ENCODE results near the gene CHCHD10.
A peak's percentile ranks its signal among the peaks of the same experiment; 100 is the strongest.

CHCHD10 gene

GRCh38 chr22:23764899-23765881 is 2.6 kb downstream of the CHCHD10 start:
- H3K27me3 ChIP-seq, result peaks cover 4% of the 10 kb centered on the region
- TF ChIP-seq, protein P1, sequence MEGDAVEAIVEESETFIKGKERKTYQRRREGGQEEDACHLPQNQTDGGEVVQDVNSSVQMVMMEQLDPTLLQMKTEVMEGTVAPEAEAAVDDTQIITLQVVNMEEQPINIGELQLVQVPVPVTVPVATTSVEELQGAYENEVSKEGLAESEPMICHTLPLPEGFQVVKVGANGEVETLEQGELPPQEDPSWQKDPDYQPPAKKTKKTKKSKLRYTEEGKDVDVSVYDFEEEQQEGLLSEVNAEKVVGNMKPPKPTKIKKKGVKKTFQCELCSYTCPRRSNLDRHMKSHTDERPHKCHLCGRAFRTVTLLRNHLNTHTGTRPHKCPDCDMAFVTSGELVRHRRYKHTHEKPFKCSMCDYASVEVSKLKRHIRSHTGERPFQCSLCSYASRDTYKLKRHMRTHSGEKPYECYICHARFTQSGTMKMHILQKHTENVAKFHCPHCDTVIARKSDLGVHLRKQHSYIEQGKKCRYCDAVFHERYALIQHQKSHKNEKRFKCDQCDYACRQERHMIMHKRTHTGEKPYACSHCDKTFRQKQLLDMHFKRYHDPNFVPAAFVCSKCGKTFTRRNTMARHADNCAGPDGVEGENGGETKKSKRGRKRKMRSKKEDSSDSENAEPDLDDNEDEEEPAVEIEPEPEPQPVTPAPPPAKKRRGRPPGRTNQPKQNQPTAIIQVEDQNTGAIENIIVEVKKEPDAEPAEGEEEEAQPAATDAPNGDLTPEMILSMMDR (IDR thresholded peaks at IDR 0.05), result no peak
- no peaks in the 10 kb centered on the region for H3K9me3 ChIP-seq
- no peaks in the 10 kb centered on the region for H3K36me3 ChIP-seq
- no peak overlapping the region for H3K27ac ChIP-seq
- H3K4me1 ChIP-seq (ENCODE audit: control insufficient read depth in 1 of 2, insufficient read depth in 1 of 2, low read depth in 1 of 2, low read length in 1 of 2), result peaks cover 31 to 32% of the 10 kb centered on the region in 2 experiments
- no peak overlapping the region for H3K4me3 ChIP-seq (ENCODE audit: low read depth in 1 of 2, low read length in 1 of 2)

DNA sequence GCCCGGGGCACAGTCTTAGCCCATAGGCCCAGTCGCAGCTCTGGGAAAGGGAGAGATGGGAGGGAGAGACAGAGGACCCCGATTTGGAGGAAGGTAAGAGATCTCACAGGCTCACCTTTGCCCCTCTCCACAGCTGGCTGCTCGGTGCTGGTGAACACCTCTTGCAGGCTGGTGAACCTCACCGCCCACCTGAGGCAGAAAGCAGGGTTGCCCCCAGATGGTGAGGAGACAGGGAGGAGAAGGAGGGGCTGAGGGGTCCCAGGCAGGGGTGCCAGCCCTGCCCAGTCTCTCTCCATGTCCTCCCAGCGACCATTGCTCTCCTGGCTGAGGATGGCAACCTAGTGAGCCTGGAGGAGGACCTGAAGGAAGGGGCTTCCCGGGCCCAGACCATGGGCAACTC is 3.8 kb downstream of the CHCHD10 start:
- H3K27ac ChIP-seq, result no peak overlapping the region
- peaks cover 4% of the 10 kb centered on the region for H3K27me3 ChIP-seq
- TF ChIP-seq, protein P1 (IDR thresholded peaks at IDR 0.05), result no peak

DNA sequence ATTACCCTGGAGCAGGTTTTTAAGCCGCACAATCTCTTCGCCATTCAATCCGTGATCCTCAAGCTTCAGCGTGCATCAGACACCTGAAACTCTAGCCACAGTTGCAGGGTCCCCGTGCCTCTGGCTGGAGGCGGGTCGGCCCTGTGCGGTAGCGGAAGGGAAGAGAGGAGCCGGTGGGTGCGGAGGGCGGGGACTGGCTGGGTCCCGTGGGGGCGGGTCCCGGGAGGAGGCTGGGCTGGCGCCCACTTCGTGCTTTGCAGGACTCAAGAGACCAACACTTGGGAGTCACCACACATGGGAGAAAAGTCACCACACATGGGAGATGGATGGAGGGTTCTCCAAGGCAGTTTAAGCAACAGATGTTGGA is 4.2 kb downstream of the CHCHD10 start:
- Histone ChIP-seq H3K36me3 (no peaks in the 10 kb centered on the region), H3K27ac (no peak overlapping the region), H3K9me3 (no peaks in the 10 kb centered on the region), H3K4me3 (ENCODE audit: low read depth in 1 of 2, low read length in 1 of 2) (peak overlapping the region; percentile 53 to 59), H3K27me3 (peaks cover 4% of the 10 kb centered on the region), H3K4me1 (ENCODE audit: control insufficient read depth in 1 of 2, insufficient read depth in 1 of 2, low read depth in 1 of 2, low read length in 1 of 2) (peaks cover 31% of the 10 kb centered on the region in 2 experiments)
- TF ChIP-seq, protein P1 (IDR thresholded peaks at IDR 0.05), result no peak

More for the DNA sequence above, 3.8 kb downstream of the CHCHD10 start:
- Histone ChIP-seq H3K4me1 (ENCODE audit: control insufficient read depth in 1 of 2, insufficient read depth in 1 of 2, low read depth in 1 of 2, low read length in 1 of 2) (peaks cover 31 to 32% of the 10 kb centered on the region in 2 experiments), H3K9me3 (no peaks in the 10 kb centered on the region), H3K4me3 (ENCODE audit: low read depth in 1 of 2, low read length in 1 of 2) (peak overlapping the region; percentile 53 to 59), H3K36me3 (no peaks in the 10 kb centered on the region)

DNA sequence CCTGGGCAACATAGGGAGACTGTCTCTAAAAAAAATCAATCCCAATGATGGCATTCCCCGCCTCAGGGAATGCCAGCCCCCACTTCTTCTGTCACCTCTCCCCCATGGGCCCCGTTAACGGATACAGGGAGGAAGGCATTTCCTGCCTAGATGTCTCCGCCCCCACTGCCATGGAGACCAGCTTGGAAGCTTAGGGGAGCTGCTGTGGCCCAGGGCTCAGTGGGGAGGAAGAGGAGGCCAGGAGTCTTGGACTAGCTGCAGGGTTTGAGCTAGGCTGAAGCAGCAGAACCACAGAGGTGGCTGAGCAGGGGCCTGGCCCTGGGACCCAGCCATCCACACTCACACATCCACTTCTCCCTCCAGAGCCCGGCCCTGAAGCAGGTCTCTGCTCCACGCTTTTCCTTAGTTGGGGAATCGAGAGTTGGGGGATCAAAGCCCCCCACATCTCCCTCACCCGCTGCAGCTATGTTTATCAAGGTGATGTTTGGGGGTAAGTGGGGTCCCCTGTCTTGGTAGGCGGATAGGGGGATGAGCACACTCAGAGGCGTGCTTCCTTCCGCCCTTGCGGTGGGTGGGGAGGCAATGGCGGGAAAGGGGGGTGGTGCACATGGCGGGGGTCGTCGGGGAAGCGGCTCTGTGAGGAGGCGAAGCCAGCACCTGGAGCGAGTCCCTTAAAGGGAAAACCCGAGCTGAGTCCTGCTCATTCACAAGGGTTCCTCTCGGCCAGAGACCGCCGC is 4.8 kb downstream of the CHCHD10 start, which contains the start of gene C22orf15:
Gene C22orf15, plus strand, starts transcription at position 149 of the 737 bp plus-strand sequence. Its CDS starts 317 bp downstream, at position 466.
- TF ChIP-seq, protein P1 (IDR thresholded peaks at IDR 0.05), result no peak
- no peak within 1 kb of the TSS for H3K27ac ChIP-seq
- H3K4me3 ChIP-seq (ENCODE audit: low read depth in 1 of 2, low read length in 1 of 2), result peak within 1 kb of the TSS; percentile 53 to 59
- H3K36me3 ChIP-seq, result no peaks in the 10 kb centered on the region
- H3K4me1 ChIP-seq (ENCODE audit: control insufficient read depth in 1 of 2, insufficient read depth in 1 of 2, low read depth in 1 of 2, low read length in 1 of 2), result peaks cover 26% of the 10 kb centered on the region in 2 experiments
- H3K9me3 ChIP-seq, result no peaks in the 10 kb centered on the region
- H3K27me3 ChIP-seq, result peaks cover 4% of the 10 kb centered on the region

DNA sequence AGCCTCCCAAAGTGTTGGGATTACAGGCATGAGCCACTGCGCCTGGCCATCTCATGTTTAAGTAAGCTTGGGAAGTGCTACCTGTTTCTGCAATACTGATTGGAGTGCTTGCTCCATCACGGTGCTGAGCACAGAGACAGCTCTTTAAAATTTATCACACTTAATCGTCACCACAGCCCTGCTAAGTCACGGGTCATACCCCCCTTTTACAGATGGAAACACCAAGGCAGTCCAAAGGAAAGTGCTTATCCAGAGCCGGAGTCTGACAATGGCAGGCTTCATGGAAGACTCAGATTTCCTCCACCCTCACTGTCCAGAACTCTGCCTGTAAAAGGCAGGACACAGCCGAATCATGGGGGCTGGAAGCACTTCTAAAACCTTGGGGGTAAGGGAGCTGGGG is 7.7 kb downstream of the CHCHD10 start:
- no peaks in the 10 kb centered on the region for H3K27me3 ChIP-seq
- H3K4me1 ChIP-seq (ENCODE audit: control insufficient read depth in 1 of 2, insufficient read depth in 1 of 2, low read depth in 1 of 2, low read length in 1 of 2), result peaks cover 18 to 21% of the 10 kb centered on the region in 2 experiments
- no peak overlapping the region for H3K4me3 ChIP-seq (ENCODE audit: low read depth in 1 of 2, low read length in 1 of 2)
- H3K27ac ChIP-seq, result no peak overlapping the region
- H3K36me3 ChIP-seq, result no peaks in the 10 kb centered on the region
- TF ChIP-seq, protein P1 (IDR thresholded peaks at IDR 0.05), result no peak
- H3K9me3 ChIP-seq, result no peaks in the 10 kb centered on the region
